GM15510 (cell line): Measurements from ENCODE around the gene HIGD1B.
A peak's percentile ranks its signal among the peaks of the same experiment; 100 is the strongest.

Source experiments
- POLR2A ChIP-seq: IDR thresholded peaks from 3 replicates; pipeline ENCODE4 v1.6.1; 2011; ENCODE audit warnings: borderline replicate concordance; ENCODE audit not compliant: insufficient read length; ENCODE audit errors: extremely low read depth

Gene HIGD1B

GRCh38 chr17:44847586-44847985, at the start of gene HIGD1B:
TSS of gene HIGD1B (plus strand) at chr17:44847883. CDS start at chr17:44848153, 270 bp downstream.
- TF ChIP-seq POLR2A = no peak

GRCh38 chr17:44798356-44798755, 49.3 kb upstream of the HIGD1B start:
- TF ChIP-seq POLR2A = no peak

- TF ChIP-seq POLR2A = no peak
Measured at GRCh38 chr17:44801880-44802279, 45.8 kb upstream of the HIGD1B start.

DNA sequence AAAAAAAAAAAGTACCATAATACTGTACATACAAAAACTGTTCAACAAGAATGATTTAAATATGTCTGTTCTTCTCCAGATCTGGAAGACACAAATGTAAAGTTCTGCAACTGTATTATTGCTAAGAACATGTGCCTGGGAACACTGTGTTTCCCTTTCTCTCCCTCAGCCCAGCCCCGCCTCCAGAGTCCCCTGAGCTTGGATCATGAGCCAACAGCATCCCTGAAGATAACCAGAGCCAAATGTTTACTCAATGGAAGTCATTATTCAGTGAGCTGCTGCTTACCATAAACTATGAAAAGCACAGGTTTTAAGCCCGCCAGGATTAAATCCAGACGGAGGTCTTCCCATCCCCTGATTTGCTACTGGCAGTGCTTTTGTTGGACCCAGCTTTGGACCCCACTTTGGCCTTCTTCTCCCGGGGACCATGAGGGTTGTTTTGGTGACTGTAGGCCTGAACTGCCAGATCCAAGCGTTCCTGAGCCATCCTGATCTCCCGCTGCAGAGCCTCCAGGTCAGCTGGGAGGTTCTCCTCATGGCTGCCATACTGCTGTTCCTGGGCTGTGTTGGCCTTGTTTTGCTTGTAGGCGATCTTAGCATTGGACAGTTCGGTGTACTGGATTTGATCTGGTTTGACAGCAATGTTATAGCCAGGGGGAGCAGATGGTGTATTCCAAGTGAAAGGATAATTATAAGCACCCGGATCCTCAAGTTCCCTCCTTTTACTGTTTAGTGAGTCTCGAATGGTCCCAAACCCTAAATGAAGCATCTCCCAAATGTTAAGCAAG, 43.2 kb upstream of the HIGD1B start:
- no peak for TF ChIP-seq POLR2A

- TF ChIP-seq POLR2A = no peak
Measured at GRCh38 chr17:44807093-44807816, 40.4 kb upstream of the HIGD1B start.

GRCh38 chr17:44807817-44808155, 39.9 kb upstream of the HIGD1B start:
- TF ChIP-seq POLR2A = no peak

DNA sequence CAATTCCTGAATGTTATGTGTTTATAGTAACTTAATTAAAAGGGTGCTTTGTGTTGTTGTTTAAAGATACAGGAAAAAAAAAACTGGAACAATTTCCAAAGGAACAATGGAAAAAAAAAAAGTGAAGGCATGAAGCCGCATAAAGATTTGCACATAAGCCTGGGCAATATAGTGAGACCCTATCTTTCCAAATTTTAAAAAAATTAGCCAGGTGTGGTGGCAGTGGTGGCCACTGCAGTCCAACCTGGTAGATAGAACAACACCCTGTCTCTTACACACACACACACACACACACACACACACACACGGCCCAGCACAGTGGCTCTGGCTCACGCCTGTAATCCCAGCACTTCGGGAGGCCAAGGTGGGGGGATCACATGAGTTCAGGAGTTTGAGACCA, 39.5 kb upstream of the HIGD1B start:
- TF ChIP-seq POLR2A = no peak

DNA sequence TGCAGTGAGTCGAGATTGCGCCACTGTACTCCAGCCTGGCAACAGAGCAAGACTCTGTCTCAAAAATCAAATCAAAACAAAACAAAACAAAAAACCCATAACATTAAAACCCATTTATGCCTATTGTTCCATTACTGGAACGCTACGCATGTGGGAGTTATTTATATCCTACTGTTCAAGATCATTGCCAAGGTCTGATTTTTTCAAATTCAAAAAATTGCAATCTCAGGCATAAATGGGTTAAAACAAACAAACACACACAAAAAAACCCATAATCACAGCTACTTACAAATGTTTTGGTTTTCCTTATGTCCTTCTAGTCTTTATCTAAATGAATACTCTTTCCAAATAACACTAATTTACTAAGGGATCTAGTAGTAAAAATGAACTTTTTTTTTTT, 35.4 kb upstream of the HIGD1B start:
- TF ChIP-seq POLR2A = no peak

GRCh38 chr17:44820631-44821212, 27.0 kb upstream of the HIGD1B start:
- TF ChIP-seq POLR2A = no peak

DNA sequence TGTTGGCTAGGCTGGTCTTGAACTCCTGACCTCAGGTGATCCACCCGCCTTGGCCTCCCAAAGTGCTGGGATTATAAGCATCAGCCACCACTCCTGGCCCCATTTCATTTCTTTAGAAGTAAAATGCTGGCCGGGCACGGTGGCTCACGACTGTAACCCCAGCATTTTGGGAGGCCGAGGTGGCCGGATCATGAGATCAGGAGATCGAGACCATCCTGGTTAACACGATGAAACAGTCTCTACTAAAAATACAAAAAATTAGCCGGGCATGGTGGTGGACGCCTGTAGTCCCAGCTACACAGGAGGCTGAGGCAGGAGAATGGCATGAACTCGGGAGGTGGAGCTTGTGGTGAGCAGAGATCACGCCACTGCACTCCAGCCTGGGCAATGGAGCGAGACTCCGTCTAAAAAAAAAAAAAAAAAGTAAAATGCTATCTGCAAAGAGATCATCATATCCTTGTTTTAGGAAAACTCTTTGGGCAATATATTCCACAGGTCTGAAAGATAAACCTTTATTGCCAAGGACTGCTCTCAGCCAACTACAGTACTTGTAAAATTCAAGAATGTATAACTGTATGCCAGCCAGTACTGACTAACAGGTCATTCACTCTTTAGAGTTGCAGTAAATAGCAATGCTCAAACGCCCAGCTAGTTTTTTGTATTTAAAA, 21.4 kb upstream of the HIGD1B start:
- TF ChIP-seq POLR2A = no peak

- no peak for TF ChIP-seq POLR2A
Measured at GRCh38 chr17:44827863-44828262, 19.8 kb upstream of the HIGD1B start.

GRCh38 chr17:44828919-44829522, 18.7 kb upstream of the HIGD1B start:
- no peak for TF ChIP-seq POLR2A

DNA sequence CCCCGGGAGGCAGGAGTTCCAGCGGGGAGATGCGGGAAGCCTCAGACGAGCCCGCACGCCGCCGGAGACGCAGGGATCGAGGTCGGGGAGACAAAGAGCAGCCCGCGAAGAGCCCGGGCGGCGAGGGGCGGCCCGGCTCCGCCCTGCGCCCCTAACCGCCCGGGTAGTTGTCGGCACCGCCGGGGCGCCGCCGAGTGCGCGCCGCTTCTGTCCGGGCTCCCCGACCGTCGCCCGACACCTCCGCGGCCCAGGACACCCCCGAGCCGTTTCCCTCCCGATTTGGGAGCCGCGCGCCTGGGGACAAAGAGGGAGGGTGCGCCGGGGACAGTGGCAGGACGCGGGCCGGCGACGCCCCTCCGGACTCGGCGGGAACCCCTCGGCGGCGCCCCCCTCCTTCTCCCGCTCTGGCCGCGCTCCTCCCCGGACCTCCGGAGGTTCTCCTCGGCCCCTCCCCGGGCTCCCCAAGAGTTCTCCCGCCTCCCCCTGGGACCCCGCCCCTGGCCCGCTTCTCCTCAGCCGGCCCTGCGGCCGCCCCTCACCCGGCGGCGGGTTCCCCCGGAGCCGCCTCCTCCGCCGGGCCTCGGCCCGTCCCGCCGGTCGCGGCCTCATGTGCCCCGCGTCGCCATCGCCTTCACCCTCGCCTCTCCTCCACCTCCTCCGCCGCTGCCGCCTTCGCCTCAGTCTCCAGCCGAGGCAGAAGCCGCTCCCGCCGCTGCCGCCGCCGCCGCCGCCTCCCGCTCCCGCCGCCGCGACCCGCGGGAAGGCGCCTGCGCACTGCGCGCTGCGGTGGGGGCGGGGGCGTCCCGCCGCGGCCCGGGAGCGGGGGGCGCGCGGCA, 17.9 kb upstream of the HIGD1B start, which contains the start of gene GJC1:
TSS of gene GJC1 (minus strand) at position 765 of the 836 bp plus-strand sequence. CDS start 24,470 bp downstream, outside the sequence.
- peak; percentile 41 for TF ChIP-seq POLR2A
